NCI-H2107 (cell line): ENCODE data around the gene GPR107.

Experiments
- DNase-seq: peaks from one replicate; lab custom pipeline; 2025; lab: John Stamatoyannopoulos, UW

The GPR107 gene

DNA sequence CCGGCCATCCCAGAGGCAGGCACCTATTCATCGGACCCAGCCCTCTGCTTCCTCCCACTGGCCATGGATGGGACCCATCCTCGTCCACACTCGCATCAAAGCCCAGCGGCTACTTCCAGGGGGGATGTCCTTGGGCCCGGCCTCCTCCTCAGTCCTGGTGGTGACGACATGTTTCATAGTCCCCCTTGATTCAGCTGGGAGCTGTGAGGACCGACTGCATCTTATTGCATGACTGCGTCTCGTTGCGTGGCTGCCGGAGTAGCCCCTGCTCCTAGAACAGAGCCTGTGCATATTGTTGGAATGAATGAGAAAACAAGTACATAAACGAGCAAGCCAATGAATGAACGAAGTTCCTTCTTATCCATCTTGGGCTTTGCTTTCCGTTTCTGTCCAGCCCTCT, 131.3 kb downstream of the GPR107 start:
- no peak for DNase-seq

DNA sequence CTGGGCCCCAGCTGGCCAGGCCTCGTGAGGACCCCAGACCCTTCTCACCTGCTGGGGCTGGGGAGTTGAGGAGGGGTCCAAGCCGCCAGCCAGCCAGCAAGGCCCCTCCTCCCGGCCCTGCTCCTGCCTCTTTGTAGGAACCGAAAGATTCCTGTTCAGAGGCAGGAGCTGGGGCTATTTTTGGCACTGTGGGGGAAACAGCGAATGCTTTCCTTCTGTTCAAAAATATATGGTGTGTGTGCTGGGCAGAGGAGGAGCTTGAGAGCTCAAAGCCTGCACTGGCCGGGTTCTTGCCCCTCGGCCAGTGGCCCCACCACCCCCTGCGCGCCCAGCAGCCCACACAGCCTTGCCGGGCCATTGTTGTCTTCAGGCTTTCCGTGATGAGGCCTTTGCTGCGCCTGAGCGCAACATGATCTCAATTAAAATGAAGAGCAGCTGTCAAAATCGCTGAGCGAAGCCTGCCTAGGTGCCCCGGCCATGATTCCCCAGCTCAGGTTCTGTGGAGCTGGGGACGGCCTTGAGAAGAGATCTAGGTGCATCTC, 131.9 kb downstream of the GPR107 start:
- DNase-seq = no peak

DNA sequence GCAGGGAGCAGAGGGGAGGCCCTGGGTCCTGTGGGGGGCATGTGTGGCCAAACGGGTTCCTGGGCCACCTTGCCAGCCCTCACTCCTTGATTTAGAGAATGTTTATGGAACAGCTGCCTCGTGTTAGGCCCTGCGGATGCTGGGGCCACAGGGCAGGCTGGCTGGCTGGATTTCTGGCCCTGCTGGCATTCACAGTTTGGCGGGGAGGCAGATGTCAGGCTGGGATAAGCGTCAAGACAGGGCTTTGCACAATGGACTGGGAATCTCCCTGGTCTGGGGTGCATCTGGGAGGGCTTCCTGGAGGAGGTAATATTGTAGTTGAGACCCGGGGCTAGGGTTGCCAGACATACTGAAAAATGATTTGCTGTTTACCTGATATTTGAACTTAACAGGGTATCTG, 132.3 kb downstream of the GPR107 start:
- no peak for DNase-seq

DNA sequence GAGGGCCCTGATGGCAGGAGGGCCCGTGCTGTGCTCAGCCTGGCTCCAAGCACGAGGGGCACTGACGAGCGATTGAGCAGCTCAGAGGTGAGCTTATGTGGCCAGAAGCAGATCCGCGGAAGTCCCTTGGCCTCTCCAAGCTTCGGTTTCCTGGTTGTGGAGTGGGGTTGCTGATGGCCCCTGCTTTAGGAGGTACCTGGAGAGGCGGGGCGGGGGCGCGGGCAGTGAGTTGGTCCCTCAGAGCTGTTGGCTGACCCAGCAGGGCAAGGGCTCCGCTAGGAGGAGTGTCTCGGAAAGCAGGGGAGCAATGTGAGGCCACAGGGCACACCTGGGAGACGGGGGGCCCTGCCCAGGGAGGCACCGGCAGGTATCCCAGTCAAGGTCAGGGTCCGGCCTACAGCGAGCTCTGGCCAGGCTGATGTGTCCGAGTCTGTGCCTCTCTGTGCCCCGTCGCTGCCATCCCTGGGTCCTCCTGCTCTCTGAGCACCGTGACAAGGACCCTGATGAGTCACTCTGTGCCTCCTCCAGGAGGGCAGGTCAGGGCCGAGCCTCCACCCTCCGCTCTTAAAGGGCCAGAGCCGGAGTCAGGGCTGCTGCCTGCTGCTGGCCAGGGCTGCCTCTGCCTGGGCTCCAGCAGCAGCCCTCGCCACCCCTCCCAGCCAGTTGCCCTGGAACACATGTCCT, 133.3 kb downstream of the GPR107 start:
- DNase-seq = no peak

DNA sequence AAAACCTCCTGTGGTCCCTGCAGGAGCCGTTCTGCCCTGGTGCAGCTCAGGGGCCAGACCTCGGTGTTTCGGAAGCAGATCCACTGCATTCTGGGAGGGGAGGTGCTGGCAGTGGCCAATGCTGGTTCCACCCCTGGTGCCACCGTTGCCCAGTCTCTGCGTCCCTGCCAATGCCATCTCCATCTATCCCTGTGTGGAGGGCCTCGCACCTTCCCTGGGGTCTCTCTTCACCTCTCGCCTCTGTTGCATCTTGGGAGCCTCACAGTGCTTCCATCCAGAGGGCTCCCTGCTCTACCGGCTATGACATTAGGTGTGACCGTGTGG, 133.8 kb downstream of the GPR107 start:
- no peak for DNase-seq

DNA sequence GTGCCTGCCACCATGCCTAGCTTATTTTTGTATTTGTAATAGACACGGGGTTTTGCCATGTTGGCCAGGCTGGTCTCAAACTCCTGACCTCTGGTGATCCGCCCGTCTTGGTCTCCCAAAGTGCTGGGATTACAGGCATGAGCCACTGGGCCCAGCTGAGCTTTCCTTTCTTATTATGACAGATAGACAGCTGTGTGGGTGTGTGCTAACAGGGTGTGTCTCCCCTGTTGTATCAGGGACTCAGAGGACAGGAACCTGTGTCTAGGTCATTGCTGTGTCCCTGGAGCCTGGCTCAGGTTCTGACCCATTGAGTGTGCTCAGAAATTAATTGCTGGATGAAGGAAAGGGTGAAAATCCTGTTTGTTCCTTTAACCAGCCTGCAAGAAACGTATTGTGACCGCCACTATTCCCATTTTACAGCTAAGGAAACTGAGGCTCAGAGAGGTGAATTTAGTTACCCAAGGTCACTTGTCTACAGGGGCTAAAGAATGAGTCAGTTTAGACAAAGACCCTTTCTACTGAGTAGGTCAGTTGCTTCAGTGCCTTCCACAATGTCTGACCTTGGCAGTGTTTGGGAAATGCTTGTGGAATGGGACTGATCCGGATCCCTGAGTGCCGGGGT, 135.3 kb downstream of the GPR107 start:
- no peak for DNase-seq
